DMS153 treated with DMSO at 0.1 percent for 48 hours (cell line): ENCODE measurements around the gene CACNA1A.
"Not testable (repeated sequence)": the region's sequence is repeated elsewhere in the genome, so short reads cannot be mapped to it uniquely, and the experiment has no call there.

Experiments used
- DNase-seq: peaks from one replicate; lab custom pipeline; 2025; ENCODE audit not compliant: unreplicated experiment; lab: John Stamatoyannopoulos, UW

Gene CACNA1A

GRCh38 chr19:13427273-13428051 lies 78.8 kb downstream of the CACNA1A start:
- DNase-seq, result no peak

GRCh38 chr19:13425875-13426274 lies 80.4 kb downstream of the CACNA1A start:
- DNase-seq, result not testable (repeated sequence)

GRCh38 chr19:13425151-13425550 lies 81.1 kb downstream of the CACNA1A start:
- DNase-seq, result no peak

- no peak for DNase-seq
Observed at GRCh38 chr19:13420780-13421179, 85.5 kb downstream of the CACNA1A start.

- no peak for DNase-seq
Observed at GRCh38 chr19:13417054-13417453, 89.2 kb downstream of the CACNA1A start.

GRCh38 chr19:13411899-13412298 lies 94.4 kb downstream of the CACNA1A start:
- no peak for DNase-seq

- no peak for DNase-seq
Observed at GRCh38 chr19:13410946-13411345, 95.3 kb downstream of the CACNA1A start.

- no peak for DNase-seq
Observed at GRCh38 chr19:13408889-13409518, 97.3 kb downstream of the CACNA1A start.

GRCh38 chr19:13404236-13404635 lies 102.0 kb downstream of the CACNA1A start:
- no peak for DNase-seq

- DNase-seq, result no peak
Observed at GRCh38 chr19:13401388-13401787, 104.9 kb downstream of the CACNA1A start.

GRCh38 chr19:13400296-13400695 lies 106.0 kb downstream of the CACNA1A start:
- DNase-seq, result no peak

- DNase-seq, result no peak
Observed at GRCh38 chr19:13399746-13400145, 106.5 kb downstream of the CACNA1A start.

GRCh38 chr19:13398780-13399726 lies 107.2 kb downstream of the CACNA1A start:
- DNase-seq, result no peak

- DNase-seq, result no peak
Observed at GRCh38 chr19:13398182-13398581, 108.1 kb downstream of the CACNA1A start.

- no peak for DNase-seq
Observed at GRCh38 chr19:13396250-13397080, 109.8 kb downstream of the CACNA1A start.

GRCh38 chr19:13382633-13382938 lies 123.7 kb downstream of the CACNA1A start:
- no peak for DNase-seq

GRCh38 chr19:13381827-13382632 lies 124.2 kb downstream of the CACNA1A start:
- DNase-seq, result no peak

- DNase-seq, result no peak
Observed at GRCh38 chr19:13376537-13376936, 129.7 kb downstream of the CACNA1A start.

GRCh38 chr19:13373599-13373998 lies 132.7 kb downstream of the CACNA1A start:
- DNase-seq, result no peak

- no peak for DNase-seq
Observed at GRCh38 chr19:13370948-13371347, 135.3 kb downstream of the CACNA1A start.
